Endothelial cell of hepatic sinusoid (primary cell): ENCODE data around the gene PSD.

Source experiments
- in situ Hi-C: cut with HindIII; loops from 2 replicates; pipeline ENCODE4 v1.10.0; 2017; ENCODE audit warnings: low sequenced_read_pairs

Gene PSD

DNA sequence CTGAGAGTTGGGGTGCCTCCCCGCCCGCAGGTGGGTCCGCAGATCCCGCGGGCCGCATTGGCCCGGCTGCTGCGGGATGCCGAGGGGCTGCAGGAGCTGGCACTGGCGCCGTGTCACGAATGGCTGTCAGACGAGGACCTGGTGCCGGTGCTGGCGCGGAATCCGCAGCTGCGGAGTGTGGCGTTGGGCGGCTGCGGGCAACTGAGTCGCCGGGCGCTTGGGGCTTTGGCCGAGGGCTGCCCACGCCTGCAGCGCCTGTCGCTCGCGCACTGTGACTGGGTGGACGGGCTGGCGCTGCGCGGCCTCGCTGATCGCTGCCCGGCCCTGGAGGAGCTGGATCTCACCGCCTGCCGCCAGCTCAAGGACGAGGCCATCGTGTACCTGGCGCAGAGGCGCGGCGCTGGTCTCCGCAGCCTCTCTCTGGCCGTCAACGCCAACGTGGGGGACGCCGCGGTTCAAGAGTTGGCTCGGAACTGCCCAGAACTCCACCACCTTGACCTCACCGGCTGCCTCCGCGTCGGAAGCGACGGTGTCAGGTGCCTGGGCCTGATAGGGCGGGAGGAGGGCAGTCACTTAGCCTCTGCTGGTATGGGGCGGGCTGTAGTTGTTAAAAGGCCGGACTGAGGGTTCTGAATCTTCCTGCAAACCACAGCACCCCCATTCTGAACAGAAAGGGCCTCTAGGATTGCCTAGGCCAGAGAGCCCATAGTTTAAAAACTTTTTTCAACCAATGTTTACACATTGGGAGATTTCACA is 3.4 kb upstream of the PSD start:
- in situ Hi-C loops: no loop called here

DNA sequence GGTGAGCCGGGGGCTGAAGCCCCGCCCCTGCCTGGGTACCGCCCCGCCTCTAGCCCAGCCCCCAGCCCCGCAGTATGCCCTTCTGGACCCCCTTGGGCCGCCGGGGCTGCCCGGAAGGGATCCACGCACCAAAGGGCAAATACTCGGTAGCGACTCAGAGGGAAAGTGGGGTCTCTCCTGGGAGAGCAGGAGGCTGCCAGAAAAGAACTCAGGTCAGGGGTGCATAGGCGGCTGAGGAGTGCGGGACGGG is 2.8 kb upstream of the PSD start:
- in situ Hi-C loops: no loop called here

DNA sequence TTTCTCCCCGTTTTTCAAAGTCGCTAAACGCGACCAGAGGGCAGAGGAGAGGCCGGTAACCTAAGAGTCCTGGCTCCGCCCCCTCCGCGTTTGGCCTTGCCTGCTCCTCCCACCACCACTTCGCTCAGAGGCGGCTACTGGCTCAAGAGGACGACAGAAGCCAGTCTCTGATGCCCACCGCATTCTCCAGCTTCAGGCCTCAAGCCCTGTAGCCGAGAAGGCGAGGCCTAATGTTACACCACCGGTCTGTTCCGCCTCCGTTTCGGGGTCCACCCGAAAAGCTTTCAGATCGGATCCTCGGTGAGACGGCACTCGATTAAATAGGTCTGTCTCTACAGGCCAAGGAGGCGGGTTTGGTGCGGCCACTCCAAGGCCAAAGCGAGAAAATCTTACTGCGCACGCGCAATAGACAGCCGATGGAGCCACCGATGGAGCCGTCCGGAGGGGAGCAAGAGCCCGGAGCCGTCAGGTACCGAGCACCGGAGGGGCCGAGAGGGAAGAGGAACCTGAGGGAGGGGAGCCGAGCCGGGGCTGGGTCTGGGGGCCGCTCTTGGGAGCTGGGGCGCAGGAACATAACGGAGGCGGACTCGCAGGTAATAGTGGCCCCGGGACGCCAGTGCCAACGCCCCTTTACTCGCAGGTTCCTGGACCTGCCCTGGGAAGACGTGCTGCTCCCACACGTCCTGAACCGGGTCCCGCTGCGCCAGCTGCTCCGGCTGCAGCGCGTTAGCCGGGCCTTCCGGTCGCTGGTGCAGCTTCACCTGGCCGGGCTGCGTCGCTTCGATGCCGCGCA is 2.3 kb upstream of the PSD start, which contains the start of gene FBXL15:
TSS of gene FBXL15 (plus strand) at position 123 of the 793 bp plus-strand sequence. CDS start at position 417, 294 bp downstream.
- in situ Hi-C loops: no loop called here

- in situ Hi-C loops: no loop called here
These were observed 1.7 kb upstream of the PSD start for GRCh38 chr10:102420181-102420713.

GRCh38 chr10:102419269-102420180 is 940 bp upstream of the PSD start:
- in situ Hi-C loops: no loop called here

- in situ Hi-C loops: no loop called here
These were observed 1.9 kb downstream of the PSD start for GRCh38 chr10:102416695-102417094.

GRCh38 chr10:102416283-102416682 is 2.3 kb downstream of the PSD start:
- in situ Hi-C loops: no loop called here

DNA sequence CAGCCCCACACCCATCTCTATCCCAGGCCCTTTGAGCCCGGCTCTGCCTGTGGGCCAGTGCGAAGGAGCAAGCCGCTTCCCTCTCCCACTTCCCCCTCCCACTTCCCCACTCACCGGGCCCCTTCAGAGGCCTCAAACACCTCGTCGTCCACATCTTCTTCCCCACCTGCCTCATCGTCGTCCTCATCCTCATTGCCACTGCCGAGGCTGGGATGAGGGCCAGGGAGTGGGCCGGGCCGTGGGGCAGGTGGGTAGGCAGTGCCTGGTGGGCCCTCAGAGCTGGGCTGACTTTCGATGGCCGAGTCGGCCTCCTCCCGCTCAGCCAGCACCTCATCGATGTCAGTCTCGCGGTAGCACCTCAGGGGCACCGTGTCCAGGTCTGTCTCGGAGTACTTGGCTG is 3.8 kb downstream of the PSD start:
- in situ Hi-C loops: no loop called here

DNA sequence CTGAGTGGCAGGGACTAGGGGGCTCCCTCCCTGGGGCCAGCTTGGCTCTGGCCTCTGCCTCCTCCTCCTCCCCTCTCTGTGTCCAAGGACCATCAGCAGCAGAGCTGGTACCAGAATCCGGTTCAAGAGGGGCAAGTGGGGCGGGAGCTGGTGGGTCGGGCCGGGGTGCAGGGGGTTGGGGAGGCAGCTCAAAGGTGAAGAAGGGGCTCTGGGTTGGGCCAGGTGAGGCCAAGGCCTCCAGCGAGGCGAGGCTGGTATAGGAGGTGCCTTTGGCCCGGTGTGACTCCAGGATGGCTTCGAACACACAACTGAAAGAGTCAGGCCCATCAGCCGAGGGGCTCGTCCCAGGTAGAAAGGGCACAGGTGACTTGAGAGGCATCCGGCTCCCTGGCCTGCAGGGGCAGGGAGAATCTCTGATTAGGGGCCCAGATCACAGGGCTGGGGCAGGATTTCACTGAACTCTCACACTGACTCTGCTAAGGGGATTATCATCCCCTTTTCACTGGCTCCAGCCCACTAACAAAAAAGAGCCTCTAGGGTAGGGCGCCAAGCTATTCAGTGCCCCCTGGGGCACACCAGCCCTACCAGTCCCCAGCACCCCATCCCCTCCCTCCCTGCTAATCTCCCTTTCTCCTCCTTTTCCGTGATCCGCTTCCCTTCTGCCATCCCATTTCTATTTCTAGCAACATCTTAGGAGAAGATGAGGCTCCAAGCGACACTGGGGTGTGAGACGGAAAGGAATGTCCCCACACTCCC is 4.6 kb downstream of the PSD start:
- in situ Hi-C loops: no loop called here

GRCh38 chr10:102413053-102413705 is 5.4 kb downstream of the PSD start:
- in situ Hi-C loops: no loop called here

DNA sequence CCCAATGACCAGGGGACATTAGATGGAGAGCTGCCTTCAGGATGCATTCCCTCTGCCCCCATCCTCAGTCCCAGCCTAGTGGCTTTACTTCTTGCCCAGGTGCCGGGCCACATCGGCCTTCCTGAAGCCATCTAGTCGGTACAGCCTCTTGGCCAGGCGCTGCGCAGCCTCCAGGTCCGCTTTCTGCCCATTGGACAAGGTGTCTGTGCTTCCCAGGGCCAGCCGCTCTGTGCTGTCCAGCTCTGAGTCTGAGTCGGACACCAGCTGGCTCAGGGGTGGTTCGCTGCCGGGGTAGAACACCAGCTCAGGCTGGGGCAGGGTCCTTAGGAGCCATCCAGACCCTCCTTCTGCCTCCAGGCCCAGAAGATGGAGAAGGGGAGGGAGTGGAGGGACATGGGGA is 6.3 kb downstream of the PSD start:
- in situ Hi-C loops: no loop called here

DNA sequence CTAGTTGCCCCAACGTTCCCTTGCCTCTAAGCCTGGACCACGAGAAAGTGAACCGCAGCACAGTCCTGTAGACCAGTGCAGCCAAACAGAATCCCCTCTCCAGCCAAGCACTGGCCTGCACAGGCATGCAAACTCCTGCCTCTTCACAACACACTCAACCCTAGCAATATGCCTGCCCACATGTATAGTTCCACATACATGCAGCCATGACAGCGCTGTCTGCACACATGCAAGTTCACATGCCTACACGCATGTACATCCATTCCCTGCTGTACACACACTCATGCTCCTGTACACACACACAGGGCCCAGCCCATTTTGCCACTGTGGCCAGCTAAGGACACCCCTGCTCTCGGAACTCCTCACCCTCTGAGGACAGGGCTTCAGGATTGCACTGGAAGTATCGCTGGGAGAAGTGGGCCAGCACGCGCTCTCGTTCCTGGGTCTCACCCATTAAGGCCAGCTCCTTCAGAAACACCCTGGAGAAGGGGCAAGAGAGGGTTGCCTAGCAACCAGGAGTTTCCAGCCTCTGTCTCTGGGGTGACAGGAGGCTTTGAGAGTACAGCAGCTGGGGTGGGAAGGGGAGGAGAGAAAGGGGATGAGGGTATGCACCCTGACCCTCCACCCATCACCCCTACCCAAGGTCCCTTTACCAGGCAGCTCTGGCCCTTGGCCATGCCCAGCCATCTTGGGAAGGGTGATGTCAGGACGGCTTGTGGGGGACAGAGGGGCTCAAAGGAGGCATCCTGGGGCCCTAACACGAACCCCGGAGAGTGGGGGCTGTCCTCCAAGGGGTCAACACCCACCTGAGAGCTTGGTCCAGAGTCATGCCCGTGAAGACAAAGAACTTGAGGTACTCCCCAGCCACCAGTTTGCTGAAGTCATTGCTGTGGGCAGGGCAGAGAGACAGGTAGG is 7.0 kb downstream of the PSD start:
- in situ Hi-C loops: no loop called here

DNA sequence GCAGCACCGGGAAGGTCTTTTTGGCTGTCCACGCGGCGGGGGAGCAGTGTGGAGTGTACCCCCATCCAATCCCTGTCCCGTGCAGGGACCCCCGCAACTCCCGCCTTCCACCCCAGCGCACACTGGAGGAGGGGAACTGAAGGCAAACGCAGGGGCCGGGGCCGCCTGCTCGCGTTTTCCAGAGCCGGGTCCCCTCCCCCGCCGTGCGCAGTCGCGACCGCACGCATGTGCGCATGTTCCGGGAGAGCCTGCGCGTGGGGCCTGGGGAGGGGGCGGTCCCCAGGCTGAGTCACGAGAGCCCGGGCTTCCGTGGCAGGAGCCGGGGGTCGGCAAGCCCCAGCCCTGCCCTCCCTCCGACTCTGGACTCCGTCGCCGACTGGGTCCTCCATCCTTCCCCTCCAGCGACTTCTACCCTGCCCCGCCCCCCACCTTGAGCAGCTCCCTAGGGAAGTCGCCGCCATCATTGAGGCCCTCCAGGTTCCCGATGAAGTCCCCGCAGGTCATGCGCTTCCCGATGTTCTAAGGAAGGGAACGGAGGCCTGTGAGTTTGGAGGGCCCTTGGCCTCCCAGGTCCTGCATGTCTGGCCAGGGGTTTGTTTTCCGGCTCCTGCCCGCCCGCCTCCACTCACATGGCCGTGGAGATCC is 8.0 kb downstream of the PSD start:
- in situ Hi-C loops: no loop called here

DNA sequence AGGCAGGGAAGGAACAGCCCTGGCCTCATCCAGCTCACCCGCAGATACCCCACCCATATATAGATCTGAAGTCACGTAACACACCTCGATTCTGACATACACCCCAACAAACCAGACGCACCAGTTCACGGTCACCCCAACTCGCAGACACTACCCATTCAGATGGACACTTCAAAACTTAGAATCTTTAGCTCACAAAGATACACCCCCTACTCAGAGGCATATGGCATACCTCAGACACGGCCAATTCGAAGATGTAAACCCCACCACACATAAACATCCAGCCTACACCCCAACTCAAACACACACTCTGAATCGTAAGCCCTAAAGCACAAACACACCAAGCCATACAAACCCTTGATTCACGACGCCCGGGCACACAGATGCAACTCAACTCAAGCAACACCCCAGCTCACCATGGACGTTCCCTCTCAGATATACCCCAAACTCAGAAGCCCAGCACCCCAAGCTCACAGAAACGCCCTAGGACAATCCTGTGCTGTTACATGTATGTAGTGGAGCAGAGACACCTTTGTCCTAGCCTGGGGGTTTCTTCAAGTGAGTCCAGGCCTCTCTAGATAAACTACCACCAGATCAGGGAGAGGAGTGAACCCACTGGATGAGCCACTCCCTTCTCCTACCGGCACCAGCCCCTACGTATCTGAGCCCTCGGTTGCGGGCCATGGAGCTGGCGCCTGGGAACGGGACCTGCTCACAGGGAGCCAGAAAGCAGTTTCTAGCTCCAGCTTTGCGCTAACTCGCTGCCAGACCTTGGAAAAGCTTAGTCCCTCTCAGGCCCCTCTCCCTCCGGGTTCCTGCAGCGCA is 8.8 kb downstream of the PSD start:
- in situ Hi-C loops: no loop called here

GRCh38 chr10:102408728-102409603 is 9.6 kb downstream of the PSD start:
- in situ Hi-C loops: no loop called here

DNA sequence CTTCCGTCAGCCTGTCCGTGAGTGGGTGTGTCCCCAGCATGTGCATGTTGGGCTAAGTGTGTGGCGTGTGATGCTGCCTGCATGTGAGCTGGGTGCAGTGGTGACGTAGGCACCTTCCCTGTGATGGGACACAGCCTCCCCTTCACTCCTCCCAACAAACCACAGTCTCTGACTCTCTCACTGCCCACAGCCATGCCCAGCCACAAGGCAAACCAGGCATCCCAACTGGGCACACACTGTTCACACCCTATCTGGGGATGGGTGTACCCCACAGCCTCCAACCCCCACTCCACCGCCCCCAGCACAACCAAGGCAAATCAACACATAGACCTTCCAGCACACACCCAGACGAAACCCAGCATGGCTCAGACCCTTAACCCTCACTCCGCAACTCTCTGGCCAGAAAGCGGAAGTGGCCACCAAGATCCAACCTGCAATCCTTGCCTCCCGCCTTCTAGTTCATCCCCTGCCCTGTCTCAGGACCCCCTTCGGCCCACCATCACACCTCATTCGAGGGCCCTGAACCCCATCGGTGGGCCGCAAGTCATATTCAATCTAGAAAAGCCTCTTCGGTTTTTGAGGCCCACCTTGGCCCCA is 10.4 kb downstream of the PSD start:
- in situ Hi-C loops: no loop called here
